ENCODE data around the gene SSTR3.
A peak's percentile ranks its signal among the peaks of the same experiment; 100 is the strongest.

SSTR3 gene

DNA sequence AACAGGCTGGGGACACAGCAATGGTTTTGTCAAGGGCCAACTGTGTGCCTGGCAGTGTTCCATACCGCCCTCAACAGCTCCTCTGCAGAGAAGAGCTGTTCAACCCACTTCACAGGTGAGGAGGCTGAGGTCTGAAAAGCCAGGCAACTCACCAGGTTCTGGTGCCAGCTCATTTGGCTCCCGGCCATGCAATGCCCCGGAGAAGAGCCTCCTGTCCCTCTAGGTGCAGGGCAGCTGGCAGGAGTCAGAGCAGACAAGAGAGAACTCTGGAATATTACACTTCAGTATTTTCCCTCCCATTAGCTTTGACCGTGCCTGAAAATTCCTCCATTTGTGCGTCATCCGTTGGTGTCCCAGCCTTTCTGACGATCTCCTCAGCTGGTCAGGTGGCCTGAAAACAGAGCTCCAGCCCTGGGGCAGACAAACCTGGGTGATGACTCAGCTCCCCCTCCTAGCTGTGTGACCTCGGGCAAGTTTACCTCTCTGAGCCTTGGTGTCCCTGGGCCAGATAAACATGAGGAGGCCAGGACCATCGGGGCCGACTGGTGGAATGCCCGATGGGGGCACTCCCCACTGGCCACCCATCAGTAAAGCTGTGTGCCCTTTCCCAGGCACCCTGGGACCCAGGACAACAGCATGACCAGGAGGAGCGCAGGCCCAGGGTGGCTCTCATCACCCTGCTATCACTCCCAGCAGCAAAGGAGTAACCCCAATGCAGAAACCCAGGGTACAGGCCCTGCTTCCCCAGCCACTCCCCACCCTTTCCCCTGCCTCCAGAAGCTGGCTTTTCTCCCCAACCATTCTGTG is 14.6 kb downstream of the SSTR3 start:
- Mint-ChIP-seq H3K9me3 (no peaks in the 10 kb centered on the region), H3K36me3 (ENCODE audit: low read depth) (no peaks in the 10 kb centered on the region), H3K27ac (peak overlapping the region; percentile 85 to 99 (median 97)), H3K4me1 (peaks cover 48% of the 10 kb centered on the region), H3K27me3 (ENCODE audit: low read depth) (no peaks in the 10 kb centered on the region), H3K4me3 (peak overlapping the region; percentile 84 to 87 (median 87))
- TF ChIP-seq, protein P1, sequence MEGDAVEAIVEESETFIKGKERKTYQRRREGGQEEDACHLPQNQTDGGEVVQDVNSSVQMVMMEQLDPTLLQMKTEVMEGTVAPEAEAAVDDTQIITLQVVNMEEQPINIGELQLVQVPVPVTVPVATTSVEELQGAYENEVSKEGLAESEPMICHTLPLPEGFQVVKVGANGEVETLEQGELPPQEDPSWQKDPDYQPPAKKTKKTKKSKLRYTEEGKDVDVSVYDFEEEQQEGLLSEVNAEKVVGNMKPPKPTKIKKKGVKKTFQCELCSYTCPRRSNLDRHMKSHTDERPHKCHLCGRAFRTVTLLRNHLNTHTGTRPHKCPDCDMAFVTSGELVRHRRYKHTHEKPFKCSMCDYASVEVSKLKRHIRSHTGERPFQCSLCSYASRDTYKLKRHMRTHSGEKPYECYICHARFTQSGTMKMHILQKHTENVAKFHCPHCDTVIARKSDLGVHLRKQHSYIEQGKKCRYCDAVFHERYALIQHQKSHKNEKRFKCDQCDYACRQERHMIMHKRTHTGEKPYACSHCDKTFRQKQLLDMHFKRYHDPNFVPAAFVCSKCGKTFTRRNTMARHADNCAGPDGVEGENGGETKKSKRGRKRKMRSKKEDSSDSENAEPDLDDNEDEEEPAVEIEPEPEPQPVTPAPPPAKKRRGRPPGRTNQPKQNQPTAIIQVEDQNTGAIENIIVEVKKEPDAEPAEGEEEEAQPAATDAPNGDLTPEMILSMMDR (IDR thresholded peaks at IDR 0.05; ENCODE audit: unreplicated experiment in 3 of 3) = no peak

DNA sequence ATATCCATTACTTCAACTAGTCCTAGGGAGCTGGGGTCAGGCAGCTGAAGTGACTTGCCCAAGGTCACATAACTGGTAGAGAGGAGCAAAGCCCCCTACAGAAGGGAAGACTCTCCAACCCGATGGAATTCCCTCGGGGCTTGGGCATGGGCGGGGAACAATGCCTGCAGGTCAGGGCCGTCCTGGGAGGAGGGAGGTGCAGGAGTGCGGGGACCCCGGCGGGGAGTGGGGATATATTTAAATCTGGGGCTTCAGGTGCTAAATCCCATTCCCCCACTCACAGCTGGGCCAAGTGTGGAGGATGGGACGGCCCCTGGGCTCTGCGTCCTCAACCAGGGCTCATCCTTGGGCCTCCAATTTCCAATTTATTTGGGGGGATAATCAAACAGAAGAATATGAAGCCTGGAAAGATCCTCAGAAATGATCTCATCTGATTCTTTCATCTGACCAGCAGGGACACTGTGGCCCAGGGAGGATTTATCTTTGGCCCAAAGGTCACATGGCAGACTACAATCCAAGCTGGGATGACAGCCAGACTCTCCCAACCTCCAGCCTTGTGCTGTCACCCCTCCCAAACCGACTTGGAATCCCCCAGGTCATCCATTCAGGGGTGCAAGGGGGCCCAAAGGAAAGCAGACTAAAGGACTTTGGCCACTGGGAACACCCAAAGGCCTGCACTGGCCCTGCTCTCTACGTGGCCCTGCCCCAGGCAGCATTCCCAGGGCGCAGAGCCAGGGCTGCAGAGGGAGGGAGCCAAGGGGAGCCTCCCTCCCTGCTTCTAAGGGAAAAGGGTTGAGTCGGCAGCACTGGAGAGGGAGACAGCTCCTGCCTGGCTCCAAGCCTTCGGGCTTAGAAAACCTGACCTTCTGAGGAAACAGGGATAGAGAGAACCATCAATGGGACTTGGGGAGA is 15.5 kb downstream of the SSTR3 start:
- H3K4me1 Mint-ChIP-seq = peaks cover 48% of the 10 kb centered on the region
- H3K36me3 Mint-ChIP-seq (ENCODE audit: low read depth) = no peaks in the 10 kb centered on the region
- H3K27ac Mint-ChIP-seq = peak overlapping the region; percentile 80 to 89 (median 85)
- H3K4me3 Mint-ChIP-seq = peak overlapping the region; percentile 84 to 87 (median 87)
- no peaks in the 10 kb centered on the region for H3K27me3 Mint-ChIP-seq (ENCODE audit: low read depth)
- TF ChIP-seq, protein P1 (IDR thresholded peaks at IDR 0.05; ENCODE audit: unreplicated experiment in 3 of 3) = no peak
- H3K9me3 Mint-ChIP-seq = no peaks in the 10 kb centered on the region

GRCh38 chr22:37195921-37196320 is 16.4 kb downstream of the SSTR3 start:
- Mint-ChIP-seq H3K36me3 (ENCODE audit: low read depth) (no peaks in the 10 kb centered on the region), H3K4me3 (peak overlapping the region in 1 of 3 experiments; percentile 58), H3K4me1 (peaks cover 48% of the 10 kb centered on the region), H3K27me3 (ENCODE audit: low read depth) (no peaks in the 10 kb centered on the region), H3K9me3 (no peaks in the 10 kb centered on the region), H3K27ac (peak overlapping the region; percentile 76 to 85 (median 80))
- TF ChIP-seq, protein P1 (IDR thresholded peaks at IDR 0.05; ENCODE audit: unreplicated experiment in 3 of 3) = no peak

DNA sequence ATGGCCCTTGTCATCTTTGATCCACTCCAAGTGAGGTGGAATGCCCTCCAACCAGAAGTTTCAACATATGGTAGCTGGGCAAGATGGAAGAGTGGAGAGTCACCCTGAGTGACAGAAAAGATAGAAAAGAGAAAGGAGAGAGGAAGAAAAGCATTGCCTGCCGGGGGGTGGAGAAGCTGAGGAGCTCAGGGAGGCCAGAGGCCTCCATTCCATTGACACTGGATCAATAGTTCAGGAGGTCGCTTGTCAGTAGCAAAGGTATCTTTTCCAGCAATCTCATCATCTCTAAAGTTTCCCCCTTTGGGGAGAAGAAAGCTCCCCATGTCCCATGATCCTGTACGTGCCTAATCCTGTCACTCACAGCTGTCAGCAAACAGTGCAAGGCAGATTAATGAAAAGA is 17.5 kb downstream of the SSTR3 start:
- peaks cover 3% of the 10 kb centered on the region for H3K36me3 Mint-ChIP-seq (ENCODE audit: low read depth)
- TF ChIP-seq, protein P1 (IDR thresholded peaks at IDR 0.05; ENCODE audit: unreplicated experiment in 3 of 3) = no peak
- H3K4me3 Mint-ChIP-seq = no peak overlapping the region
- H3K9me3 Mint-ChIP-seq = no peaks in the 10 kb centered on the region
- peaks cover 48% of the 10 kb centered on the region for H3K4me1 Mint-ChIP-seq
- peak overlapping the region; percentile 71 to 87 (median 85) for H3K27ac Mint-ChIP-seq
- H3K27me3 Mint-ChIP-seq (ENCODE audit: low read depth) = no peaks in the 10 kb centered on the region

- H3K4me1 Mint-ChIP-seq = peaks cover 58% of the 10 kb centered on the region
- peak overlapping the region; percentile 71 to 87 (median 85) for H3K27ac Mint-ChIP-seq
- H3K36me3 Mint-ChIP-seq (ENCODE audit: low read depth) = peaks cover 7% of the 10 kb centered on the region
- H3K4me3 Mint-ChIP-seq = peak overlapping the region in 1 of 3 experiments; percentile 15
- H3K9me3 Mint-ChIP-seq = no peaks in the 10 kb centered on the region
- TF ChIP-seq, protein P1 (IDR thresholded peaks at IDR 0.05; ENCODE audit: unreplicated experiment in 3 of 3) = no peak
- no peaks in the 10 kb centered on the region for H3K27me3 Mint-ChIP-seq (ENCODE audit: low read depth)
These were observed 18.6 kb downstream of the SSTR3 start for GRCh38 chr22:37193629-37194191.

Measured in nephron (organoid).